ENCODE results near the gene NEK6.

DNA sequence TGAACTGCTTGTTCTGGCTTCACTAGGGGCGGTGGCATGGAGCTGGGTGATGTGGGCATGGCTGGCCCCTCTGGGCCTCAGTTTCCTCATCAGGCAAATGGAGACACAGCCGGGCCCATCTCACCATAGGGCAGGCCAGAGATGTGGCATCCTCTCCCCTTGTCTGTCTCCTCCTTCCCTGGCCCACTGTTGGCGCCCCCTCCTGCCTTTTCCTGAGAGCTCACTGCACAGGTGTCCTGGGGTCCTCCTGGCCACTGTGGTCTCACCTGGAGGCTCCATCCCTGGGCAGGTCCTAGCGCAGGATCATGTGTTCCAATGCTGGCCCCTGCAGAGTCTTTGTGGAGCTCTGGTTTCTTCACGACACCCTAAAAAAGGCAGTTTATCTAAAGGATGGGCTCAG is 53.5 kb downstream of the NEK6 start:
- TF ChIP-seq, protein P1, sequence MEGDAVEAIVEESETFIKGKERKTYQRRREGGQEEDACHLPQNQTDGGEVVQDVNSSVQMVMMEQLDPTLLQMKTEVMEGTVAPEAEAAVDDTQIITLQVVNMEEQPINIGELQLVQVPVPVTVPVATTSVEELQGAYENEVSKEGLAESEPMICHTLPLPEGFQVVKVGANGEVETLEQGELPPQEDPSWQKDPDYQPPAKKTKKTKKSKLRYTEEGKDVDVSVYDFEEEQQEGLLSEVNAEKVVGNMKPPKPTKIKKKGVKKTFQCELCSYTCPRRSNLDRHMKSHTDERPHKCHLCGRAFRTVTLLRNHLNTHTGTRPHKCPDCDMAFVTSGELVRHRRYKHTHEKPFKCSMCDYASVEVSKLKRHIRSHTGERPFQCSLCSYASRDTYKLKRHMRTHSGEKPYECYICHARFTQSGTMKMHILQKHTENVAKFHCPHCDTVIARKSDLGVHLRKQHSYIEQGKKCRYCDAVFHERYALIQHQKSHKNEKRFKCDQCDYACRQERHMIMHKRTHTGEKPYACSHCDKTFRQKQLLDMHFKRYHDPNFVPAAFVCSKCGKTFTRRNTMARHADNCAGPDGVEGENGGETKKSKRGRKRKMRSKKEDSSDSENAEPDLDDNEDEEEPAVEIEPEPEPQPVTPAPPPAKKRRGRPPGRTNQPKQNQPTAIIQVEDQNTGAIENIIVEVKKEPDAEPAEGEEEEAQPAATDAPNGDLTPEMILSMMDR (IDR thresholded peaks at IDR 0.05) = no peak
- TF ChIP-seq POLR2A (IDR thresholded peaks at IDR 0.05) = no peak

All from esophagus squamous epithelium (tissue), 4 donors.